H9 (cell line): ENCODE data around the gene TMEM100. TPM values are rescaled to one million over a fixed set of nuclear protein-coding genes. Genes with fewer than 3 reads are reported as not detected.

ENCODE experiments used
- DNase-seq: peaks from one replicate; pipeline ENCODE4 v3.0.0-alpha.2; 2017
- H2AFZ ChIP-seq: one replicate; pipeline ENCODE4 v1.6.1; 2013; ENCODE audit warnings: mild to moderate bottlenecking, low read length, control low read depth, moderate library complexity
- H2AK5ac ChIP-seq: 2 replicates; pipeline ENCODE4 v1.6.1; 2013; ENCODE audit warnings: low read length, control low read depth, mixed read lengths; ENCODE audit not compliant: insufficient read length
- H2BK120ac ChIP-seq: one replicate; pipeline ENCODE4 v1.6.1; 2013; ENCODE audit warnings: low read depth, mild to moderate bottlenecking, low read length, control low read depth, inconsistent platforms; ENCODE audit not compliant: poor library complexity, severe bottlenecking
- H2BK12ac ChIP-seq: 2 replicates; pipeline ENCODE4 v1.6.1; 2013; ENCODE audit warnings: low read length, control low read depth, mixed read lengths, low read depth; ENCODE audit not compliant: insufficient read length
- H2BK15ac ChIP-seq: 2 replicates; pipeline ENCODE4 v1.6.1; 2013; ENCODE audit warnings: low read depth, low read length, control low read depth
- H2BK20ac ChIP-seq: one replicate; pipeline ENCODE4 v1.6.1; 2013; ENCODE audit warnings: low read depth, mild to moderate bottlenecking, low read length, control low read depth, inconsistent platforms; ENCODE audit not compliant: poor library complexity, severe bottlenecking
- H2BK5ac ChIP-seq: 2 replicates; pipeline ENCODE4 v1.6.1; 2013; ENCODE audit warnings: low read length, control low read depth, mixed read lengths; ENCODE audit not compliant: insufficient read length
- H3K14ac ChIP-seq: 2 replicates; pipeline ENCODE4 v1.6.1; 2013; ENCODE audit warnings: low read length, control low read depth; ENCODE audit not compliant: insufficient read depth
- H3K18ac ChIP-seq: 2 replicates; pipeline ENCODE4 v1.6.1; 2013; ENCODE audit warnings: low read depth, mild to moderate bottlenecking, mixed read lengths, low read length, control low read depth; ENCODE audit not compliant: insufficient read length
- H3K23ac ChIP-seq: 2 replicates; pipeline ENCODE4 v1.6.1; 2013; ENCODE audit warnings: low read length, control low read depth, mixed read lengths, low read depth; ENCODE audit not compliant: insufficient read length
- H3K23me2 ChIP-seq: 2 replicates; pipeline ENCODE4 v1.6.1; 2013; ENCODE audit warnings: low read depth, mild to moderate bottlenecking, mixed read lengths, low read length, control low read depth; ENCODE audit not compliant: insufficient read length, poor library complexity, severe bottlenecking
- H3K27ac ChIP-seq: 2 replicates; pipeline ENCODE4 v1.5.1; 2013; ENCODE audit warnings: low read length, control low read depth, mixed read lengths, low read depth; ENCODE audit not compliant: insufficient read length
- H3K27me3 ChIP-seq: 2 replicates; pipeline ENCODE4 v1.6.1; 2013; ENCODE audit warnings: low read length, control low read depth, inconsistent platforms; ENCODE audit not compliant: insufficient read depth
- H3K4ac ChIP-seq: 2 replicates; pipeline ENCODE4 v1.6.1; 2013; ENCODE audit warnings: low read depth, mild to moderate bottlenecking, control low read depth, inconsistent platforms, low read length, moderate library complexity
- H3K4me1 ChIP-seq: 2 replicates; pipeline ENCODE4 v1.6.1; 2013; ENCODE audit warnings: low read length, control low read depth, inconsistent platforms; ENCODE audit not compliant: insufficient read depth
- H3K4me2 ChIP-seq: 2 replicates; pipeline ENCODE4 v1.6.1; 2013; ENCODE audit warnings: low read length, control low read depth, mixed read lengths; ENCODE audit not compliant: insufficient read length, insufficient read depth
- H3K56ac ChIP-seq: 2 replicates; pipeline ENCODE4 v1.6.1; 2013; ENCODE audit warnings: low read depth, mild to moderate bottlenecking, mixed read lengths, low read length, control low read depth; ENCODE audit not compliant: insufficient read length
- H3K79me1 ChIP-seq: 2 replicates; pipeline ENCODE4 v1.6.1; 2013; ENCODE audit warnings: low read depth, mild to moderate bottlenecking, moderate library complexity, low read length, control low read depth, inconsistent platforms; ENCODE audit not compliant: insufficient read depth, poor library complexity, severe bottlenecking
- H3K79me2 ChIP-seq: 2 replicates; pipeline ENCODE4 v1.6.1; 2013; ENCODE audit warnings: low read length, control low read depth, inconsistent platforms; ENCODE audit not compliant: insufficient read depth
- H3K9ac ChIP-seq: 2 replicates; pipeline ENCODE4 v1.6.1; 2013; ENCODE audit warnings: low read length, control low read depth, mixed read lengths; ENCODE audit not compliant: insufficient read length; ENCODE audit errors: extremely low read depth
- H3K9me3 ChIP-seq: one replicate; pipeline ENCODE4 v1.6.1; 2013; ENCODE audit warnings: low read depth, low read length, inconsistent platforms; ENCODE audit not compliant: control insufficient read depth
- H3T11ph ChIP-seq: one replicate; pipeline ENCODE4 v1.6.1; 2013; ENCODE audit warnings: mild to moderate bottlenecking, low read length, control low read depth, inconsistent platforms
- H4K20me1 ChIP-seq: one replicate; pipeline ENCODE4 v1.6.1; 2013; ENCODE audit not compliant: control insufficient read depth, insufficient read length, insufficient read depth
- H4K5ac ChIP-seq: 2 replicates; pipeline ENCODE4 v1.6.1; 2013; ENCODE audit warnings: low read depth, mild to moderate bottlenecking, mixed read lengths, low read length, control low read depth; ENCODE audit not compliant: insufficient read length
- H4K8ac ChIP-seq: replicated peaks from 2 replicates; pipeline ENCODE4 v1.6.1; 2013; ENCODE audit warnings: low read length, control low read depth, mixed read lengths, low read depth; ENCODE audit not compliant: insufficient read length
- H4K91ac ChIP-seq: 2 replicates; pipeline ENCODE4 v1.6.1; 2013; ENCODE audit warnings: low read depth, mild to moderate bottlenecking, moderate library complexity, mixed read lengths, low read length, control low read depth; ENCODE audit not compliant: insufficient read length
- H3K27ac Mint-ChIP-seq, 3 experiments: 2 replicates in 2 of 3; 3 replicates in 1 of 3; pipeline ENCODE4 v1.8.0; 2020 to 2021; ENCODE audit warnings: mixed read lengths in 3 of 3, mild to moderate bottlenecking in 1 of 3, moderate library complexity in 1 of 3
- H3K27me3 Mint-ChIP-seq: 2 replicates; pipeline ENCODE4 v1.8.0; 2021; ENCODE audit warnings: low read depth, mild to moderate bottlenecking, moderate library complexity, mixed read lengths
- H3K36me3 Mint-ChIP-seq, 3 experiments: 2 replicates in 2 of 3; 3 replicates in 1 of 3; pipeline ENCODE4 v1.8.0; 2020 to 2021; ENCODE audit warnings: low read depth in 3 of 3, mixed read lengths in 3 of 3; ENCODE audit not compliant: insufficient read depth in 1 of 3
- H3K4me1 Mint-ChIP-seq, 2 experiments: 2 replicates each; pipeline ENCODE4 v1.8.0; 2020; ENCODE audit warnings: mixed read lengths in 2 of 2
- H3K4me3 Mint-ChIP-seq, 2 experiments: 2 replicates in 1 of 2; 3 replicates in 1 of 2; pipeline ENCODE4 v1.8.0; 2020 to 2021; ENCODE audit warnings: mild to moderate bottlenecking in 2 of 2, mixed read lengths in 2 of 2, moderate library complexity in 1 of 2
- H3K9me3 Mint-ChIP-seq, 2 experiments: 2 replicates in 1 of 2; 3 replicates in 1 of 2; pipeline ENCODE4 v1.8.0; 2020; ENCODE audit warnings: mild to moderate bottlenecking in 2 of 2, mixed read lengths in 2 of 2, moderate library complexity in 1 of 2
- CTCF ChIP-seq: fragments of 200-600 bp; sonication (generic); conservative IDR thresholded peaks from 3 replicates; pipeline ENCODE4 v1.8.0; 2021; ENCODE audit warnings: antibody characterized with exemption, mild to moderate bottlenecking
- total RNA-seq: library from RNA; stranded (reverse); gene quantifications from 2 replicates; pipeline ENCODE4 v1.2.1, GENCODE V29; 2021

The TMEM100 gene
- total RNA-seq, 1 experiment from 2014 or later: 0.17 TPM

GRCh38 chr17:55723488-55723848, 804 bp upstream of the TMEM100 start:
- H2BK15ac ChIP-seq: no peak overlapping the region
- H2BK5ac ChIP-seq: no peak overlapping the region
- H2AFZ ChIP-seq: no peak overlapping the region
- Mint-ChIP-seq H3K36me3 (no peaks in the 10 kb centered on the region), H3K4me1 (peaks cover 35 to 39% of the 10 kb centered on the region in 2 experiments), H3K4me3 (no peak overlapping the region), H3K9me3 (no peaks in the 10 kb centered on the region), H3K27me3 (peaks cover 2% of the 10 kb centered on the region; the same call in 1 of the 2 replicates), H3K27ac (no peak overlapping the region)
- H3K56ac ChIP-seq: no peak overlapping the region
- H3K23me2 ChIP-seq: no peaks in the 10 kb centered on the region
- no peak overlapping the region for H4K5ac ChIP-seq
- no peak overlapping the region for H3K4ac ChIP-seq
- peaks cover 2% of the 10 kb centered on the region; the same call in 1 of the 2 replicates for H3K4me1 ChIP-seq
- no peak overlapping the region for H2BK120ac ChIP-seq
- H3K18ac ChIP-seq: no peak overlapping the region
- no peak overlapping the region for H3K4me2 ChIP-seq
- no peak overlapping the region for H4K8ac ChIP-seq
- H3K9me3 ChIP-seq: no peaks in the 10 kb centered on the region
- H3K14ac ChIP-seq: no peak overlapping the region
- H3T11ph ChIP-seq: no peak overlapping the region
- no peak overlapping the region for H3K27ac ChIP-seq
- no peaks in the 10 kb centered on the region for H3K79me2 ChIP-seq
- no peaks in the 10 kb centered on the region for H3K79me1 ChIP-seq
- no peak overlapping the region for H2BK20ac ChIP-seq
- no peak for DNase-seq
- no peak overlapping the region for H4K91ac ChIP-seq
- H3K27me3 ChIP-seq: no peaks in the 10 kb centered on the region
- TF ChIP-seq CTCF: no peak
- no peak overlapping the region for H2BK12ac ChIP-seq
- no peaks in the 10 kb centered on the region for H4K20me1 ChIP-seq
- H3K23ac ChIP-seq: no peak overlapping the region
- no peak overlapping the region for H2AK5ac ChIP-seq
- H3K9ac ChIP-seq: no peak overlapping the region
